ENCODE data around the gene PPARG.

- TF ChIP-seq RAD21 (IDR thresholded peaks at IDR 0.05; ENCODE audit: low read depth) (no peak), POLR2A (IDR thresholded peaks at IDR 0.05; ENCODE audit: borderline replicate concordance, extremely low read depth, insufficient read depth, insufficient read length) (no peak), SIN3A (IDR thresholded peaks at IDR 0.05; ENCODE audit: low read depth) (no peak), EZH2 (IDR thresholded peaks at IDR 0.05) (no peak), ATF3 (IDR thresholded peaks at IDR 0.05) (no peak), CTCF (IDR thresholded peaks at IDR 0.05 in 2 of 3, conservative IDR thresholded peaks at IDR 0.05 in 1 of 3; ENCODE audit: borderline replicate concordance in 1 of 3, insufficient read depth in 1 of 3, low read depth in 2 of 3, low read length in 2 of 3) (no peak), FOSL1 (IDR thresholded peaks at IDR 0.05; ENCODE audit: low read depth) (no peak), YY1 (IDR thresholded peaks at IDR 0.05; ENCODE audit: extremely low read depth, insufficient replicate concordance, low read depth, low read length) (no peak), EZH2phosphoT487 (IDR thresholded peaks at IDR 0.05; ENCODE audit: borderline replicate concordance) (no peak), EGR1 (IDR thresholded peaks at IDR 0.05; ENCODE audit: low read depth) (no peak), ZBTB33 (IDR thresholded peaks at IDR 0.05; ENCODE audit: extremely low read depth, insufficient replicate concordance, low read length) (no peak)
These were observed 36.0 kb upstream of the PPARG start for GRCh38 chr3:12252889-12253288.
